Endothelial cell (in vitro differentiated cells): ENCODE measurements around the gene LMF1. TPM values are rescaled to one million over a fixed set of nuclear protein-coding genes. Genes with fewer than 3 reads are reported as not detected.
A peak's percentile ranks its signal among the peaks of the same experiment; 100 is the strongest.

Experiments
- DNase-seq: peaks from one replicate; pipeline ENCODE4 v3.0.0; 2021; ENCODE audit warnings: low spot score
- H3K27ac Mint-ChIP-seq: one replicate; pipeline ENCODE4 v1.8.0; 2021; ENCODE audit warnings: mixed read lengths, inconsistent platforms; ENCODE audit not compliant: unreplicated experiment
- H3K27me3 Mint-ChIP-seq: one replicate; pipeline ENCODE4 v1.8.0; 2021; ENCODE audit warnings: mild to moderate bottlenecking, moderate library complexity, mixed read lengths, inconsistent platforms; ENCODE audit not compliant: unreplicated experiment
- H3K36me3 Mint-ChIP-seq: one replicate; pipeline ENCODE4 v1.8.0; 2021; ENCODE audit warnings: mild to moderate bottlenecking, low read depth, mixed read lengths, inconsistent platforms; ENCODE audit not compliant: unreplicated experiment
- H3K4me1 Mint-ChIP-seq: one replicate; pipeline ENCODE4 v1.8.0; 2021; ENCODE audit warnings: mild to moderate bottlenecking, mixed read lengths, inconsistent platforms; ENCODE audit not compliant: unreplicated experiment
- H3K4me3 Mint-ChIP-seq: one replicate; pipeline ENCODE4 v1.8.0; 2021; ENCODE audit warnings: mild to moderate bottlenecking, mixed read lengths, inconsistent platforms; ENCODE audit not compliant: unreplicated experiment
- H3K9me3 Mint-ChIP-seq: one replicate; pipeline ENCODE4 v1.8.0; 2021; ENCODE audit warnings: mixed read lengths, inconsistent platforms; ENCODE audit not compliant: unreplicated experiment
- CTCF ChIP-seq: fragments of 200-600 bp; sonication (generic); IDR thresholded peaks from one replicate; pipeline ENCODE4 v1.5.0; 2021; ENCODE audit warnings: antibody characterized with exemption; ENCODE audit not compliant: unreplicated experiment
- long read RNA-seq: library from polyadenylated mRNA; unstranded; transcript quantifications from one replicate; pipeline ENCODE4 v2.0.0, GENCODE V29; 2020; ENCODE audit not compliant: unreplicated experiment
- total RNA-seq: library from RNA; stranded (reverse); fragmentation: NEBNext Ultra II Directional; extraction: Animal tissue kit (Norgen Biotek cat#: 25700); gene quantifications from one replicate; pipeline ENCODE4 v1.2.1, GENCODE V29; 2021; ENCODE audit not compliant: unreplicated experiment

LMF1 gene
- total RNA-seq = 21.7 TPM
- long read RNA-seq, partial matches to known transcripts = 2 of 2 reads
- long read RNA-seq, other reads (novel, unspliced or antisense) = 0 of 2 reads

GRCh38 chr16:970766-971581 lies at the start of gene LMF1:
TSS of gene LMF1 (minus strand) at chr16:970984. CDS start at chr16:970980, 4 bp downstream.
- no peak for TF ChIP-seq CTCF
- peak; percentile 99 for DNase-seq
- H3K4me1 Mint-ChIP-seq = peaks cover 5% of the 10 kb centered on the region
- H3K9me3 Mint-ChIP-seq = no peaks in the 10 kb centered on the region
- peak within 1 kb of the TSS; percentile 86 for H3K27ac Mint-ChIP-seq
- H3K36me3 Mint-ChIP-seq = peaks cover 6% of the 10 kb centered on the region
- peak within 1 kb of the TSS; percentile 87 for H3K4me3 Mint-ChIP-seq
- peaks cover 13% of the 10 kb centered on the region for H3K27me3 Mint-ChIP-seq

GRCh38 chr16:1020091-1020399 lies 49.3 kb upstream of the LMF1 start:
- DNase-seq = no peak
- Mint-ChIP-seq H3K27ac (no peak overlapping the region), H3K4me1 (no peaks in the 10 kb centered on the region), H3K9me3 (no peaks in the 10 kb centered on the region), H3K4me3 (no peak overlapping the region), H3K27me3 (peaks cover 2% of the 10 kb centered on the region), H3K36me3 (no peaks in the 10 kb centered on the region)
- TF ChIP-seq CTCF = no peak

- Mint-ChIP-seq H3K4me3 (no peak overlapping the region), H3K9me3 (no peaks in the 10 kb centered on the region), H3K27ac (no peak overlapping the region), H3K4me1 (no peaks in the 10 kb centered on the region), H3K27me3 (peaks cover 2% of the 10 kb centered on the region), H3K36me3 (no peaks in the 10 kb centered on the region)
- TF ChIP-seq CTCF = no peak
- no peak for DNase-seq
Observed at GRCh38 chr16:1019231-1020090, 48.7 kb upstream of the LMF1 start.

- peaks cover 2% of the 10 kb centered on the region for H3K27me3 Mint-ChIP-seq
- H3K9me3 Mint-ChIP-seq = no peaks in the 10 kb centered on the region
- H3K27ac Mint-ChIP-seq = peak overlapping the region; percentile 42
- H3K4me3 Mint-ChIP-seq = no peak overlapping the region
- no peaks in the 10 kb centered on the region for H3K4me1 Mint-ChIP-seq
- no peaks in the 10 kb centered on the region for H3K36me3 Mint-ChIP-seq
- no peak for TF ChIP-seq CTCF
- DNase-seq = no peak
Observed at GRCh38 chr16:1018447-1019198, 47.8 kb upstream of the LMF1 start.
